ENCODE results near the gene FXYD6. TPM values are rescaled to one million over a fixed set of nuclear protein-coding genes. Genes with fewer than 3 reads are reported as not detected.

FXYD6 gene
- total and polyA plus RNA-seq, 2 of the 8 experiments (the other 6 are each of a cell fraction or from before 2014, with no cell fraction given): 44.6 to 117 TPM

- H4K8ac ChIP-seq (ENCODE audit: extremely low read depth, insufficient read depth, low read length): no peak overlapping the region
- WGBS, 2 experiments (ENCODE audit: extremely low coverage in 1 of 2, insufficient coverage in 1 of 2, insufficient read length in 1 of 2, insufficient replicate concordance in 2 of 2, low coverage in 1 of 2, low lambda C conversion rate in 2 of 2, missing lambda C conversion rate in 1 of 2): 93% methylated on average over 10 of the region's 10 CpGs; no CpG with 5 or more reads in 1 of the 2 experiments
- no peak overlapping the region for H2BK12ac ChIP-seq (ENCODE audit: low read depth, low read length)
- no peaks in the 10 kb centered on the region; a peak in 1 of 7 replicates for H3K27me3 ChIP-seq (replicated peaks in 1 of 4; ENCODE audit: control insufficient read depth in 3 of 4, extremely low read depth in 1 of 4, insufficient read depth in 3 of 4, low read length in 3 of 4)
- CTCF ChIA-PET (ENCODE audit: partially characterized antibody): interaction anchor here (1.4 to 5.8 kb wide), 5 partner anchors 12 to 87 kb away, joined by 3 to 28 read pairs (median 21); no protein-coding TSS in a partner anchor
- H3K23ac ChIP-seq (ENCODE audit: insufficient read length): no peak overlapping the region
- no peak overlapping the region for H2BK5ac ChIP-seq (ENCODE audit: low read depth, low read length)
- H3K56ac ChIP-seq (replicated peaks; ENCODE audit: insufficient read length, low read depth, low read length): no peak overlapping the region
- peaks cover 6 to 19% (median 15%) of the 10 kb centered on the region in 4 experiments for H3K4me1 ChIP-seq (replicated peaks in 1 of 4; ENCODE audit: control insufficient read depth in 3 of 4, insufficient read depth in 4 of 4, low read length in 3 of 4)
- H3K23me2 ChIP-seq (ENCODE audit: low read depth, low read length): no peaks in the 10 kb centered on the region
- no peak overlapping the region for H3K27ac ChIP-seq (ENCODE audit: low read depth, low read length)
- no peak overlapping the region for H3K14ac ChIP-seq (ENCODE audit: insufficient read length)
- no peak overlapping the region for H3K9ac ChIP-seq (replicated peaks in 1 of 4; ENCODE audit: extremely low read depth in 1 of 4, low read depth in 3 of 4, low read length in 3 of 4)
- no peaks in the 10 kb centered on the region; the same call in 1 of the 2 replicates for H3K79me1 ChIP-seq (ENCODE audit: low read depth, low read length)
- H3K4ac ChIP-seq (replicated peaks; ENCODE audit: insufficient read length, low read depth, low read length): no peak overlapping the region
- no peak overlapping the region for H2BK20ac ChIP-seq (ENCODE audit: low read length)
- H2BK120ac ChIP-seq (replicated peaks; ENCODE audit: low read depth, low read length): no peak overlapping the region
- H2AFZ ChIP-seq (ENCODE audit: low read length): no peak overlapping the region
- H2BK15ac ChIP-seq (ENCODE audit: low read length): no peak overlapping the region
- no peak for DNase-seq (ENCODE audit: low read depth in 1 of 2, low spot score in 2 of 2)
- H3K4me3 ChIP-seq (ENCODE audit: extremely low read depth in 1 of 4, insufficient read depth in 2 of 4, low read depth in 3 of 4, low read length in 4 of 4): no peak overlapping the region
- H3K4me2 ChIP-seq (ENCODE audit: insufficient read depth in 1 of 2, low read depth in 2 of 2, low read length in 2 of 2): no peak overlapping the region
- FAIRE-seq: no peak
- H4K5ac ChIP-seq (ENCODE audit: insufficient read length, low read depth, low read length): no peak overlapping the region
- H3K9me3 ChIP-seq (ENCODE audit: insufficient read depth in 2 of 2, low read depth in 1 of 2, low read length in 1 of 2): no peaks in the 10 kb centered on the region
- POLR2A ChIA-PET (ENCODE audit: partially characterized antibody): no interaction called here
- peaks cover 6 to 11% of the 10 kb centered on the region in 2 experiments for H4K20me1 ChIP-seq (replicated peaks in 1 of 2; ENCODE audit: control insufficient read depth in 1 of 2, insufficient read depth in 2 of 2, low read length in 2 of 2)
- no peak overlapping the region for H3K18ac ChIP-seq (ENCODE audit: extremely low read depth, low read length)
- no peak overlapping the region for H4K91ac ChIP-seq (replicated peaks; ENCODE audit: insufficient read length, low read length)
- TF ChIP-seq CHD2 (IDR thresholded peaks at IDR 0.05; ENCODE audit: low read length): no peak
- TF ChIP-seq SP4 (IDR thresholded peaks at IDR 0.05; ENCODE audit: low read length): no peak
- no peak for TF ChIP-seq USF2 (IDR thresholded peaks at IDR 0.05; ENCODE audit: low read length)
- no peak for TF ChIP-seq ATF2 (IDR thresholded peaks at IDR 0.05; ENCODE audit: low read length)
- TF ChIP-seq CTBP2 (IDR thresholded peaks at IDR 0.05; ENCODE audit: borderline replicate concordance, insufficient read depth, insufficient read length, low read length): no peak
- H3K36me3 ChIP-seq (ENCODE audit: control insufficient read depth in 2 of 4, insufficient read depth in 4 of 4, low read length in 3 of 4): no peaks in the 10 kb centered on the region
- peaks cover 0 to 30% of the 10 kb centered on the region in 2 experiments; a peak in 2 of 4 replicates for H3K79me2 ChIP-seq (ENCODE audit: control insufficient read depth in 1 of 2, insufficient read depth in 2 of 2, low read length in 2 of 2)
- no peak overlapping the region for H2AK5ac ChIP-seq (ENCODE audit: low read depth, low read length)
These were observed 17.4 kb downstream of the FXYD6 start for GRCh38 chr11:117859061-117859460.
